Mononuclear cell (primary cell): ENCODE results near the gene DCAF4. TPM values are rescaled to one million over a fixed set of nuclear protein-coding genes. Genes with fewer than 3 reads are reported as not detected.
A peak's percentile ranks its signal among the peaks of the same experiment; 100 is the strongest.

Source experiments
- H3K27me3 ChIP-seq: 2 replicates; pipeline ENCODE4 v1.6.0; 2011; ENCODE audit warnings: low read length, control low read depth; ENCODE audit not compliant: insufficient read depth
- H3K4me1 ChIP-seq: 2 replicates; pipeline ENCODE4 v1.5.1; 2011; ENCODE audit warnings: mild to moderate bottlenecking, low read length, control low read depth; ENCODE audit not compliant: insufficient read depth
- H3K4me3 ChIP-seq: 2 replicates; pipeline ENCODE4 v1.5.1; 2011; ENCODE audit warnings: mild to moderate bottlenecking, low read length, moderate library complexity
- H3K9me3 ChIP-seq: 2 replicates; pipeline ENCODE4 v1.5.1; 2011; ENCODE audit warnings: low read depth, mild to moderate bottlenecking, control low read depth, low read length
- total RNA-seq: library from RNA; depleted of rRNA; stranded (reverse); fragments of >200 nt; gene quantifications from one replicate; pipeline ENCODE4 v1.2.3, GENCODE V29; 2012

The DCAF4 gene
- total RNA-seq, 1 donor, result 17.9 TPM

DNA sequence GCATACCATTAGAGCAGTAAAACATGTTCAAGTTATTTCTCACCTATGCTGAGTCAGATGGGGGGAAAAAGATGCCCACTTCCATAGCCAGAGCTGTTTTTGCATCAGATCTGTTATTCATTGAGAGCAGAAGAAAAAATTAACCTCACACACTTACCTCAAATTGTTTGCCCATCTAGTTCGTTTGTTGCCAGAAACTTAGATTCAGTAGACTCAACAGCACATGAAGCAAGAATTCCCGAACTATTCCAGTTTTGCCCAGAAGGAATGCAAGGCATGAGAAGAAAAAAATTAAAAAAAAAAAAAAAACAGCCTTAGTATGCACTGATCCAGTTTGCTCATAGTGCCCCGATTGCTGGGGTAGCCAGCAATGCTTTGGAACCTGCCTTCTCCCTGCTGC is 19.9 kb upstream of the DCAF4 start:
- Histone ChIP-seq H3K4me3 (no peak overlapping the region), H3K9me3 (no peaks in the 10 kb centered on the region), H3K4me1 (no peaks in the 10 kb centered on the region), H3K27me3 (peaks cover 8% of the 10 kb centered on the region)

- Histone ChIP-seq H3K4me3 (no peak overlapping the region), H3K27me3 (peaks cover 8% of the 10 kb centered on the region)
Observed at GRCh38 chr14:72906879-72907278, 19.4 kb upstream of the DCAF4 start.

GRCh38 chr14:72907886-72908285 is 18.4 kb upstream of the DCAF4 start:
- Histone ChIP-seq H3K27me3 (peaks cover 8% of the 10 kb centered on the region), H3K4me1 (no peaks in the 10 kb centered on the region), H3K9me3 (no peaks in the 10 kb centered on the region), H3K4me3 (no peak overlapping the region)

More at GRCh38 chr14:72906879-72907278, 19.4 kb upstream of the DCAF4 start:
- H3K4me1 ChIP-seq, result no peaks in the 10 kb centered on the region
- no peaks in the 10 kb centered on the region for H3K9me3 ChIP-seq

DNA sequence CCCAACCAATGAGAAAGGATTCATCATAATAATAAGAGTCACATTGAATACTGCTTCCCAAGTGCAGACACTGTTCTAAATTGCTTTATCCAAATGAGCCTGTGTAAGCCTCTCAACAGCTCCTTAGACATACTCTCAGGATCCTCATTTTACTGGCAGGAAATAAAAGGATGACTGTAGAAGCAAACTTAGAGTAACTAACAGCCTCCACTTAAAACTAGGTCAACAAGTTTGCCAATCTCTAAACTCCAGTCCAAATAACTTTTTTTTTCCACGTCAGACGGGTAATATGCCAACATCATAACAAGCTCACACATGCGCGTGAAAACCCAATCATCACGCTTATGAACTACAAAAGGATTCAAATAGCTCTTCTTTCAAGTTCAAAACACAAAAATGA is 17.1 kb upstream of the DCAF4 start:
- Histone ChIP-seq H3K9me3 (no peaks in the 10 kb centered on the region), H3K4me1 (no peaks in the 10 kb centered on the region), H3K4me3 (no peak overlapping the region), H3K27me3 (peaks cover 6% of the 10 kb centered on the region)

- Histone ChIP-seq H3K9me3 (no peaks in the 10 kb centered on the region), H3K4me1 (no peaks in the 10 kb centered on the region), H3K27me3 (peaks cover 8% of the 10 kb centered on the region), H3K4me3 (no peak overlapping the region)
Observed at GRCh38 chr14:72913809-72914208, 12.5 kb upstream of the DCAF4 start.

DNA sequence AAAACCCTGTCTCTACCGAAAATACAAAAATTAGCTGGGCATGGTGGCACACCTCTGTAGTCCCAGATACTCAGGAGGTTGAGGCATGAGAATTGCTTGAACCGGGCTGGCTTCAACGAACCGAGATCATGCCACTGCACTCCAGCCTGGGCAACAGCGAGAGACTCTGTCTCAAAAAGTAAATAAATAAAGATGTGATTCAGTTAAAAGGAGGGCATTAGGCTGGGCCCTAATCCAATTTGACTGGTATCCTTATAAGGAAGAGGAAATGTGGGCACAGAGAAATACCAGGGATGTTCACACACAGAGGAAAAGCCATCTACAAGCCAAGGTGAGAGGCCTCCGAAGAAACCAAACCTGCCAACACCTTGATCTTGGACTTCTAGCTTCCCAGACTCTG is 10.1 kb upstream of the DCAF4 start:
- Histone ChIP-seq H3K9me3 (no peaks in the 10 kb centered on the region), H3K4me1 (no peaks in the 10 kb centered on the region), H3K27me3 (peaks cover 15% of the 10 kb centered on the region)

GRCh38 chr14:72917094-72917802 is 9.0 kb upstream of the DCAF4 start:
- Histone ChIP-seq H3K4me3 (no peak overlapping the region), H3K9me3 (no peaks in the 10 kb centered on the region), H3K27me3 (peaks cover 19% of the 10 kb centered on the region), H3K4me1 (no peaks in the 10 kb centered on the region)

More for the DNA sequence above, 10.1 kb upstream of the DCAF4 start:
- H3K4me3 ChIP-seq, result no peak overlapping the region

DNA sequence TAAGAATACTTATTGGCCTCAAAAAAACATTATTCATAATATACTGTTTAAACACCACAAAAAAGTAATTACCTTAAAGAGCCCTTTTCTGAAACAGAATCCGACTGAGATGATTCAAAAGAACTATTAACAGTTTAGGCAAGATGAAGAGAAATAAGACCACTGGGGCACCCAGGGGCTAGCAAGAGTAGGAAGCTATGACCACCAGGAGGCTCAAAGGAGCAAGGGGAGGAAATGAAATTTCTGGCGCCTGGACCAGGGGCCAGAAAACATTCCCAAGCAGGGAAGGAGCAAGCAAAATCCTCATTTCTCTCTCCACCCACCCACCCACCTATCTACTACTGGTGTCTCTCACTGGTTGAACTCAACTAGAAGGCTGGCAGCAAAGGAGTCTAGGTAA is 6.3 kb upstream of the DCAF4 start:
- no peaks in the 10 kb centered on the region for H3K4me1 ChIP-seq
- H3K9me3 ChIP-seq, result no peaks in the 10 kb centered on the region
- no peak overlapping the region for H3K4me3 ChIP-seq
- peaks cover 19% of the 10 kb centered on the region for H3K27me3 ChIP-seq

DNA sequence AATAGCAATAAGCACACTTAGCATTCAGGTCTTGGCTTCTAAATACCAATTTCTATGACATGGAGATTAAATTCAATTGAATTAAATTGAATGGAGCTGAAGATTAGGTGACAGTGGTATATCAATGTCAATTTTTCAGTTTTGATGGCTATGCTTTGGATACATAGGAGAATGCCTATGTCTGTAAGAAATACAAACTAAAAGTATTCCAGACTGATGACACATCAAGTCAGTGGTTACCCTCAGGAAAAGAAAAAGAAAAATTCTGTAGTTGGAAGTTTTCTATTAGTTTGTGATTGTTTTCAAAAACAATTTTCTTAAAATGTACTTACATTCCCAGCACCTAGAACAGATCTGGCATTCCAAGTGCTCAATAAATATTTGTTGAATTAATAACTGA is 4.9 kb upstream of the DCAF4 start:
- peaks cover 5% of the 10 kb centered on the region for H3K4me1 ChIP-seq

DNA sequence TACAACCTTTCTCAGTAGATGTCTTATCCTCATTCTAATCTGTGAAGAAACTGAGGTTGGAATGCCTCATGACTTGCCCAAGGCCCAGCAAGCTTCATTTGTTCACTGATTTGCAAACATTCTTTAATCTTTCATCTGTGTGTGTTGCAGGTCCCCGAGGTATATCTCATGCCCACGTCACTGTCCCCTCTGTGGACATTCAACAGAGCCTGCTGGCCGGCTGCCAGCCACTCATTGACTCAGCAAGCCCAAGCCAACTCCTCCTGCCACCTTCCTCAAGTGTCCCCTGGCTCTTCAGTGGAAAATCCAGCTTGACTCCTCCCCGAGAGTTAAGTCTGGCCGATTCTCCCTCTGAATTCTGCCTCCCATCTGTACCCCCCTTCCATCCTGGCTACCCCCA is 1.9 kb upstream of the DCAF4 start:
- Histone ChIP-seq H3K27me3 (peaks cover 8% of the 10 kb centered on the region), H3K4me3 (no peak overlapping the region), H3K9me3 (no peaks in the 10 kb centered on the region), H3K4me1 (peaks cover 20% of the 10 kb centered on the region)

More for the DNA sequence above, 4.9 kb upstream of the DCAF4 start:
- no peaks in the 10 kb centered on the region for H3K9me3 ChIP-seq
- H3K27me3 ChIP-seq, result peaks cover 19% of the 10 kb centered on the region
- H3K4me3 ChIP-seq, result no peak overlapping the region

DNA sequence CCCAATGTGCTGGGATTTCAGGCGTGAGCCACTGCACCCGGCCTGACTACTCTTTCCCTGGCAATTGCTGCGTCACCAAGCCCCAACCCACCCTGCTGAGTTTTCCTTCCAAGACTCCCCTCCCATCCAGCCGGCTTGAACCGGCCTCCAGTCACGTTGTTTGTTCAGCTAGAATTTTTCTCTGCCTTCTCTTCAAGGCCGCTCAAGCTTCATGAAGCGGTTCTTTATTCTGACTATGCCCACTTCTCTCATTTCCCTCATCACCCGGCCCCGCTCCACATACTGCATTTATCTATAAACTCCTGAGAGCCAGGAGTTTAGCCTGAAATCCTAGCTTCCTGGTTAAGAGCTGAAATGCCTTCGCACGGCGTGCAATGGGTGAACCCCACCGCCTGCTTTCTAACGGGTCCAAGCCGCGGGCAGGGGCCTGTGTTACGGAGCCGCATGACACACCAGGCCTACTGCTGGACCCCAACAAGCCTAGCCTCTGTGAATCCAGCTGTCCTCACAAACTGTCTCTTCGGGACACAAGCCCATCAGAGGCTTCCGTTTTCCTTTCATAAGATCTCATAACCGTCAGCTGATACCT is 999 bp upstream of the DCAF4 start:
- H3K4me3 ChIP-seq, result no peak overlapping the region
- peaks cover 20% of the 10 kb centered on the region for H3K4me1 ChIP-seq
- H3K27me3 ChIP-seq, result peaks cover 8% of the 10 kb centered on the region
- no peaks in the 10 kb centered on the region for H3K9me3 ChIP-seq

DNA sequence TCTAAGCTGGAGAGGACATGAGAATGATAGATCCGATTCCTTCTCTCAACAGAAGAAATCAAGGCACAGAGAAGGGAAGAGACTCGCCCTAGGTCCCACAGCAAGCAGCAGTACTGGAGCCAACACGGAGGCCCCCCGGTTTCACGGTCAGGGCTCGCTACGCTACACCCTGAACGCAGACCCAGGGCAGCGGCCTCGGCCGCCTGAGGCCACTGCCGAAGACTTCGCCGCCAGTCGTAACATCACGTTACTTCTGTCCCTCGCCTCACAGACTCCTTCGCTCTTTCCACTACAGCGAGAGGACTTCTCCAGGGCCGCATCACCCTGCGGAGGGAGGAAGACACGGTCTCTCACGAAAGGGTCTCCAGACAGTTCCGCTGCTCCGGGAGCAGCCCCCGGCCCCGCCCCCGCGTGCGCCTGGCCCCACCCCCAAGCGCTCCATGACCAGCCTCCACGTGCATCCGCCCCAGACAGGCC is 411 bp upstream of the DCAF4 start:
- Histone ChIP-seq H3K4me1 (peaks cover 20% of the 10 kb centered on the region), H3K27me3 (peaks cover 6% of the 10 kb centered on the region), H3K9me3 (no peaks in the 10 kb centered on the region), H3K4me3 (peak overlapping the region; percentile 63)

DNA sequence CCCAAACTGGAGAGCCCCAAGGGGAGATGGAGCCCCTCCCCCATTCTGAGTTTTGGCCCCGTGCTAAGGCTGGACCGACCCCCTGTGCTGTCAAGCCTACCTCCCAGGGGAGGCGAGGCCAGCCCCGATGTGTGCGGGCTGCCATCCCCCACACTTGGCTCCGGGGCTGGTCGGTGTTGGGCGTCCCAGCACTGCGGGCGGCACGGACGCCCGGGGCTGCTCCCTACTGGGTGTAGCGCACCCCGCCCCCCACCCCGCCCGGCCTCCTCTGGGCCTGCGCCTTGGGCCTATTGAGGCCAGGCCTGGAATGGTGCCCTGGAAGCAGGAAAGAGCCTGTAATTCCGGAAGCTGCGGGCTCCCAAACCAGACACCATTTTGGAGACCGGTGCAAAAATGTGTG is 2.6 kb downstream of the DCAF4 start:
- no peaks in the 10 kb centered on the region for H3K9me3 ChIP-seq
- H3K4me3 ChIP-seq, result no peak overlapping the region
- H3K27me3 ChIP-seq, result no peaks in the 10 kb centered on the region
- H3K4me1 ChIP-seq, result peaks cover 20% of the 10 kb centered on the region

DNA sequence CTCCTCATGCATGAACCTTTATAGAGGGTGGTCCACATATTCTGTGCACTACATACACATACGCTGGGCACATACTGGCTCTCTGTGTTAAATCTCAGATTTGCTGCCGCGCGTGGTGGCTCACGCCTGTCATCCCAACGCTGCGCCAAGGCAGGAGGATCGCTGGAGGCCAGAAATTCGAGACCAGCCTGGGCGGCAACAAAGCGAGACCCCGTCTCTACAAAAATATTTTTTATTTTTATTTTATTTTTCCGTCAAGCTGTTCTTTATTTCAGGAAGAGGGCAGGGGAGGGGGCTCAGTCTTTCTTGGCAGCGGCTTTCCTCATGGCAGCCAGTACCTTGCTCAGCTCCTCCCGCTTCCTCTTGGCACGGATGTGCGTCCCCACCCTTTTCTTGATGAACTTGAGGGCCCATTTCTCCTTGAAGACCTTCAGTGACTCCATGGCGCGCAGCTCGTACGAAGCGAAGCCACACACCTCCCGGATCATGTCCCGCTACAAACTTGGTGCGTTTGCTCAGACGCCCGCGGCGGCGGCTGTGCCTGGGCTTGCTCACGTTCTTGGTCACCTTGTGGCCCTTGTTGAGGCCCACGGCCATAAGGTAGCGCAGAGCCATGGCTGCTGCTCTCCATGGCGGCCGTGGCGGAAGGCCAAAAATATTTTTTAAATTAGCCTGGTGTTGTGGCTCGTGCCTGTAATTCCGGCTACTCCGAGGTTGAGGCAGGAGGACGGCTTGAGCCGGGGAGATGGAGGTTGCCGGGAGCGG is 3.2 kb downstream of the DCAF4 start:
- H3K4me1 ChIP-seq, result peaks cover 20% of the 10 kb centered on the region
- no peaks in the 10 kb centered on the region for H3K9me3 ChIP-seq
- H3K27me3 ChIP-seq, result no peaks in the 10 kb centered on the region
- H3K4me3 ChIP-seq, result no peak overlapping the region

DNA sequence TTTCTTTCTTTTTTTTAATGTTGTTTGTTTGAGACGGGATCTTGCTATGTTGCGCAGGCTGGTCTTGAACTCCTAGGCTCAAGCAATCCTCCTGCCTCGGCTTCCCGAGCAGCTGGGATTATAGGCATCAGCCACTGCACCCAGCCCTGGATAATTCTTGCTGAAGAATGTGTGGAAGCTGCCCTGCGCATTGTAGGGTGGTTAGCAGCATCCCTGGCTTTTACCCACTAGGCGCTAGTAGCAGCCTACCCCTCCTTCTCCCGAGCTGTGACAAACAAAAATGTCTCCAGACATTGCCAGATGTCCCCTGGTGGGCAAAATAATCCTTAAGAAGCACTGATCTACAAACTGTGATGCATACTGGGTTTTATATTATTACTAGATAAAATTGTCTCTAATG is 6.6 kb downstream of the DCAF4 start:
- H3K4me1 ChIP-seq, result peaks cover under 1% of the 10 kb centered on the region
- no peaks in the 10 kb centered on the region for H3K9me3 ChIP-seq
- H3K4me3 ChIP-seq, result no peak overlapping the region
- no peaks in the 10 kb centered on the region for H3K27me3 ChIP-seq
